K562 (cell line): ENCODE results near the gene PLCB4. TPM values are rescaled to one million over a fixed set of nuclear protein-coding genes. Genes with fewer than 3 reads are reported as not detected.

Source experiments
- ATAC-seq: fragments of 200-7000 bp; cut with Tn5 transposase; 3 replicates; pipeline ENCODE4 v1.9.1; 2020; ENCODE audit warnings: moderate library complexity
- BruUV-seq: library from RNA; stranded (reverse); fragments of 400-500 nt; replicated peaks from 2 replicates; lab custom pipeline; 2021; lab: Mats Ljungman, UMichigan
- CTCF ChIA-PET: fragments of 300-600 bp; formaldehyde crosslinking; extraction: SDS; loops from one replicate; lab custom pipeline; 2021; ENCODE audit warnings: low intra/inter-chr PET ratio; lab: Yijun Ruan, JAX
- POLR2A ChIA-PET: fragments of 300-600, 350-650 bp; sonication (Branson Sonifier 250); formaldehyde crosslinking; extraction: SDS; loops from one replicate; lab custom pipeline; 2021; ENCODE audit warnings: antibody characterized with exemption, inconsistent platforms; lab: Yijun Ruan, JAX
- DNase-seq, 4 experiments: peaks; one replicate each; pipeline versions ENCODE4 v3.0.0 to v3.0.0-alpha.2; 2011 to 2018; ENCODE audit warnings: low spot score in 3 of 4, mixed read lengths in 3 of 4; ENCODE audit errors: extremely low read depth in 1 of 4
- FAIRE-seq: peaks from 2 replicates; lab custom pipeline; 2011; peaks lifted over from hg19 to GRCh38; lab: Jason Lieb, UNC
- H2AFZ ChIP-seq: 2 replicates; pipeline ENCODE4 v1.6.0; 2011; ENCODE audit warnings: low read depth, low read length, control low read depth, inconsistent platforms
- H3K27ac ChIP-seq: fragments of 200-600 bp; 3 replicates; pipeline ENCODE4 v1.8.0; 2011; ENCODE audit warnings: low read depth, mild to moderate bottlenecking, control low read depth, inconsistent platforms, low read length, moderate library complexity, mixed read lengths; ENCODE audit errors: extremely low read depth
- H3K27me3 ChIP-seq, 2 experiments: fragments of 300-600 bp in 1 of 2; 2 replicates in 1 of 2; 3 replicates in 1 of 2; pipeline versions ENCODE4 v1.6.0 to v1.8.0; 2011; ENCODE audit warnings: inconsistent platforms in 2 of 2, low read length in 2 of 2, mild to moderate bottlenecking in 1 of 2, mixed read lengths in 1 of 2, moderate library complexity in 1 of 2; ENCODE audit not compliant: control insufficient read depth in 2 of 2, insufficient read depth in 2 of 2
- H3K36me3 ChIP-seq: fragments of 300-600 bp; 3 replicates; pipeline ENCODE4 v1.8.0; 2011; ENCODE audit warnings: mild to moderate bottlenecking, low read length, inconsistent platforms; ENCODE audit not compliant: control insufficient read depth, insufficient read depth
- H3K4me1 ChIP-seq, 2 experiments: fragments of 200-600 bp in 1 of 2; replicated peaks in 1 of 2; 2 replicates in 1 of 2; 3 replicates in 1 of 2; pipeline versions ENCODE4 v1.5.1 to v1.8.0; 2011; ENCODE audit warnings: inconsistent platforms in 2 of 2, low read length in 2 of 2, mild to moderate bottlenecking in 1 of 2, mixed read lengths in 1 of 2, moderate library complexity in 1 of 2; ENCODE audit not compliant: control insufficient read depth in 2 of 2, insufficient read depth in 2 of 2
- H3K4me2 ChIP-seq: 2 replicates; pipeline ENCODE4 v1.6.1; 2011; ENCODE audit warnings: low read length, control low read depth, inconsistent platforms, mixed read lengths; ENCODE audit not compliant: insufficient read depth
- H3K4me3 ChIP-seq: fragments of 200-600 bp; sonication (generic), shearing (Covaris generic); 2 replicates; pipeline ENCODE4 v1.5.1; 2016; ENCODE audit warnings: control low read depth, inconsistent platforms
- H3K79me2 ChIP-seq: fragments of 200-600 bp; 3 replicates; pipeline ENCODE4 v1.8.0; 2011; ENCODE audit warnings: low read length, inconsistent platforms; ENCODE audit not compliant: control insufficient read depth, insufficient read depth
- H3K9ac ChIP-seq, 2 experiments: 2 replicates each; pipeline versions ENCODE4 v1.6.0 to v1.6.1; 2011; ENCODE audit warnings: low read depth in 2 of 2, low read length in 2 of 2, control low read depth in 1 of 2, inconsistent platforms in 1 of 2, mild to moderate bottlenecking in 1 of 2, mixed read lengths in 1 of 2; ENCODE audit not compliant: insufficient read depth in 1 of 2
- H3K9me1 ChIP-seq: one replicate; pipeline ENCODE4 v1.6.0; 2011; ENCODE audit warnings: inconsistent platforms, mild to moderate bottlenecking, low read length, moderate library complexity; ENCODE audit not compliant: control insufficient read depth, insufficient read depth
- H3K9me3 ChIP-seq: replicated peaks from 2 replicates; pipeline ENCODE4 v1.5.1; 2011; ENCODE audit warnings: low read depth, low read length, inconsistent platforms; ENCODE audit not compliant: control insufficient read depth, insufficient read depth
- H4K20me1 ChIP-seq: replicated peaks from 2 replicates; pipeline ENCODE4 v1.6.1; 2011; ENCODE audit warnings: low read length, inconsistent platforms, mixed read lengths; ENCODE audit not compliant: control insufficient read depth, insufficient read depth
- ARNT ChIP-seq, 2 experiments: fragments of 450-650 bp; IDR thresholded peaks; 2 replicates each; pipeline ENCODE4 v1.6.1; 2016; ENCODE audit warnings: mild to moderate bottlenecking in 1 of 2
- ATF6 ChIP-seq: sonication (generic); formaldehyde crosslinking; IDR thresholded peaks from 2 replicates; pipeline ENCODE4 v1.4.0; 2020; ENCODE audit warnings: mild to moderate bottlenecking, missing genetic modification reagents
- KAT8 ChIP-seq: fragments of 450-650 bp; IDR thresholded peaks from 2 replicates; pipeline ENCODE4 v1.6.1; 2016; ENCODE audit warnings: low read depth, mild to moderate bottlenecking
- MECOM ChIP-seq: fragments of 250-450 bp; sonication (Bioruptor Pico); IDR thresholded peaks from 2 replicates; pipeline ENCODE4 v1.8.0; 2022; ENCODE audit warnings: inconsistent platforms
- SMAD1 ChIP-seq: fragments of 150-350 bp; IDR thresholded peaks from 2 replicates; pipeline ENCODE4 v1.6.1; 2014; ENCODE audit warnings: low read length, low read depth; ENCODE audit not compliant: partially characterized antibody
- SP2 ChIP-seq: IDR thresholded peaks from 2 replicates; pipeline ENCODE4 v1.6.1; 2011; ENCODE audit warnings: mild to moderate bottlenecking, low read depth, low read length, moderate library complexity; ENCODE audit not compliant: poor library complexity, severe bottlenecking; ENCODE audit errors: extremely low read depth
- TBP ChIP-seq: optimal IDR thresholded peaks from 2 replicates; pipeline ENCODE3; 2011; ENCODE audit warnings: low read depth, low read length, improper control_type of control experiment
- ZNF41 ChIP-seq: fragments of 250-450 bp; sonication (Bioruptor Pico); conservative IDR thresholded peaks from 2 replicates; pipeline ENCODE4 v1.4.0; 2020; ENCODE audit warnings: mild to moderate bottlenecking
- in situ Hi-C: fragments of 300-500 bp; cut with MboI; formaldehyde crosslinking; loops from 4 replicates; pipeline ENCODE4 v1.15.0; 2018; ENCODE audit warnings: inconsistent platforms, mixed read lengths
- intact Hi-C: fragments of 100-400 bp; cut with micrococcal nuclease; formaldehyde crosslinking; loops from 2 replicates; pipeline ENCODE4 v1.14.2; 2022
- polyA plus RNA-seq, 8 experiments: library from polyadenylated mRNA; depleted of rRNA in 4 of 8; stranded (reverse) in 5 of 8; unstranded in 3 of 8; fragments of >200 nt; fragmentation: Nextera tagmentation in 2 of 8; fragmentation: Illumina TruSeq in 1 of 8; extraction: Ambion mirVana in 2 of 8; extraction: Trizol in 1 of 8; gene quantifications; 2 replicates each; pipeline versions ENCODE4 v1.2.1 to v1.2.3, GENCODE V29; 2011 to 2014; ENCODE audit warnings: inconsistent platforms in 1 of 8, missing spikeins in 1 of 8
- total RNA-seq, 7 experiments: library from RNA; depleted of rRNA in 6 of 7; stranded (reverse); fragments of >200 nt in 6 of 7; fragmentation: Illumina TruSeq in 2 of 7; extraction: Trizol in 2 of 7; gene quantifications; 2 replicates each; pipeline versions ENCODE4 v1.2.1 to v1.2.3, GENCODE V29; 2011 to 2021; ENCODE audit warnings: low replicate concordance in 1 of 7
- TF ChIP-seq, protein P1 (sequence below): sonication (generic); formaldehyde crosslinking; IDR thresholded peaks from 2 replicates; pipeline ENCODE4 v1.8.0; 2023; ENCODE audit warnings: missing genetic modification reagents, mild to moderate bottlenecking, borderline replicate concordance

PLCB4 gene
- total and polyA plus RNA-seq, 9 of the 15 experiments (the other 6 are each of a cell fraction or from before 2014, with no cell fraction given): 0.20 to 2.9 (median 0.52) TPM

- CTCF ChIA-PET: no interaction called here
- no peak overlapping the region for H2AFZ ChIP-seq
- in situ Hi-C loops (no loop called here), intact Hi-C loops (no loop called here)
- no peaks in the 10 kb centered on the region for H4K20me1 ChIP-seq
- no peak overlapping the region for H3K4me3 ChIP-seq
- H3K9me3 ChIP-seq: no peaks in the 10 kb centered on the region
- H3K4me2 ChIP-seq: no peak overlapping the region
- H3K36me3 ChIP-seq: no peaks in the 10 kb centered on the region
- H3K27me3 ChIP-seq: no peaks in the 10 kb centered on the region
- no peaks in the 10 kb centered on the region for H3K4me1 ChIP-seq
- TF ChIP-seq ZNF41 (CRISPR knock-in tag) (no peak), ATF6 (CRISPR knock-in tag) (no peak), SMAD1 (no peak), ARNT (IDR thresholded peaks at IDR 0.05) (no peak), SP2 (no peak), MECOM (CRISPR knock-in tag) (no peak), KAT8 (no peak), TBP (no peak)
- TF ChIP-seq, protein P1, sequence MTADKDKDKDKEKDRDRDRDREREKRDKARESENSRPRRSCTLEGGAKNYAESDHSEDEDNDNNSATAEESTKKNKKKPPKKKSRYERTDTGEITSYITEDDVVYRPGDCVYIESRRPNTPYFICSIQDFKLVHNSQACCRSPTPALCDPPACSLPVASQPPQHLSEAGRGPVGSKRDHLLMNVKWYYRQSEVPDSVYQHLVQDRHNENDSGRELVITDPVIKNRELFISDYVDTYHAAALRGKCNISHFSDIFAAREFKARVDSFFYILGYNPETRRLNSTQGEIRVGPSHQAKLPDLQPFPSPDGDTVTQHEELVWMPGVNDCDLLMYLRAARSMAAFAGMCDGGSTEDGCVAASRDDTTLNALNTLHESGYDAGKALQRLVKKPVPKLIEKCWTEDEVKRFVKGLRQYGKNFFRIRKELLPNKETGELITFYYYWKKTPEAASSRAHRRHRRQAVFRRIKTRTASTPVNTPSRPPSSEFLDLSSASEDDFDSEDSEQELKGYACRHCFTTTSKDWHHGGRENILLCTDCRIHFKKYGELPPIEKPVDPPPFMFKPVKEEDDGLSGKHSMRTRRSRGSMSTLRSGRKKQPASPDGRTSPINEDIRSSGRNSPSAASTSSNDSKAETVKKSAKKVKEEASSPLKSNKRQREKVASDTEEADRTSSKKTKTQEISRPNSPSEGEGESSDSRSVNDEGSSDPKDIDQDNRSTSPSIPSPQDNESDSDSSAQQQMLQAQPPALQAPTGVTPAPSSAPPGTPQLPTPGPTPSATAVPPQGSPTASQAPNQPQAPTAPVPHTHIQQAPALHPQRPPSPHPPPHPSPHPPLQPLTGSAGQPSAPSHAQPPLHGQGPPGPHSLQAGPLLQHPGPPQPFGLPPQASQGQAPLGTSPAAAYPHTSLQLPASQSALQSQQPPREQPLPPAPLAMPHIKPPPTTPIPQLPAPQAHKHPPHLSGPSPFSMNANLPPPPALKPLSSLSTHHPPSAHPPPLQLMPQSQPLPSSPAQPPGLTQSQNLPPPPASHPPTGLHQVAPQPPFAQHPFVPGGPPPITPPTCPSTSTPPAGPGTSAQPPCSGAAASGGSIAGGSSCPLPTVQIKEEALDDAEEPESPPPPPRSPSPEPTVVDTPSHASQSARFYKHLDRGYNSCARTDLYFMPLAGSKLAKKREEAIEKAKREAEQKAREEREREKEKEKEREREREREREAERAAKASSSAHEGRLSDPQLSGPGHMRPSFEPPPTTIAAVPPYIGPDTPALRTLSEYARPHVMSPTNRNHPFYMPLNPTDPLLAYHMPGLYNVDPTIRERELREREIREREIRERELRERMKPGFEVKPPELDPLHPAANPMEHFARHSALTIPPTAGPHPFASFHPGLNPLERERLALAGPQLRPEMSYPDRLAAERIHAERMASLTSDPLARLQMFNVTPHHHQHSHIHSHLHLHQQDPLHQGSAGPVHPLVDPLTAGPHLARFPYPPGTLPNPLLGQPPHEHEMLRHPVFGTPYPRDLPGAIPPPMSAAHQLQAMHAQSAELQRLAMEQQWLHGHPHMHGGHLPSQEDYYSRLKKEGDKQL (CRISPR knock-in tag): no peak
- ATAC-seq (no peak), DNase-seq (no peak), FAIRE-seq (no peak)
- H3K9ac ChIP-seq: no peak overlapping the region
- no peak overlapping the region for H3K27ac ChIP-seq
- no TSS peak for BruUV-seq
- POLR2A ChIA-PET: no interaction called here
- no peaks in the 10 kb centered on the region for H3K79me2 ChIP-seq
- H3K9me1 ChIP-seq: no peaks in the 10 kb centered on the region
These were observed 231.2 kb downstream of the PLCB4 start for GRCh38 chr20:9300080-9300479.
